ENCODE data around the gene CHRDL2.

DNA sequence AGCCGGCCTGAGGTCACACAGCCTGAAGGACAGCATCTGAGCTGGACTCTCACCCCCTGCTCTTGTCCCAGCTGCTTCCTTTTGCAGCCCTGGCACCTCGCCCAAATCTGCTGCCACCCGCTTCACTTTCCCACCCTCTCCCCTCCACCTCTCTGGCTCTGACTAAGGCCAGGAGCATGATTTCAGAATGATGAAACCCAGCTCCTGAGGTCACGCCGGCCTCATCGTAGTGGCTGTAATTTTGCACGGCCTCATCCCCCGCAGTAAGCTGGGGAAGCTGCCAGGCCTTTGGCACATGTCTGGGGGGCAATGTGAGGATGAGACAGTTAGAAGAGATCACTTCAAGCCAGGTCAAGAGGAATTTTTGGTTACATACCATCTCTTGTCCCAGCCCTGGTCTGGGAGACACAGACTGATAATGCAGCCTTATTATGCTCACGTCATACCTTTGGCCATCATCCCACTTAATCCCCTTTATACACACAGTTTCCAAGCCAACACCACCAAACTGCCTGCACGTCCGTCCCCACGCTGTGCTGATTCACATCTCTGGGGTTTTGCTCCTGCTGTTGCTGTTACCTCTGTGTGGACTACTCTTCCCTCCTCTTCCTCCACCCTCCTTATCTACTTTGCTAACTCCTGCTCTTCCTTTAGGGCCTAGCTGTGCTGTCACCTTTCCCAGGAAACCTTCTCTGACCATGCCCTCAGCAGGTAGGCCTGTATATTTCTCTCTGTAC is 58.1 kb downstream of the CHRDL2 start:
- TF ChIP-seq, protein P1, sequence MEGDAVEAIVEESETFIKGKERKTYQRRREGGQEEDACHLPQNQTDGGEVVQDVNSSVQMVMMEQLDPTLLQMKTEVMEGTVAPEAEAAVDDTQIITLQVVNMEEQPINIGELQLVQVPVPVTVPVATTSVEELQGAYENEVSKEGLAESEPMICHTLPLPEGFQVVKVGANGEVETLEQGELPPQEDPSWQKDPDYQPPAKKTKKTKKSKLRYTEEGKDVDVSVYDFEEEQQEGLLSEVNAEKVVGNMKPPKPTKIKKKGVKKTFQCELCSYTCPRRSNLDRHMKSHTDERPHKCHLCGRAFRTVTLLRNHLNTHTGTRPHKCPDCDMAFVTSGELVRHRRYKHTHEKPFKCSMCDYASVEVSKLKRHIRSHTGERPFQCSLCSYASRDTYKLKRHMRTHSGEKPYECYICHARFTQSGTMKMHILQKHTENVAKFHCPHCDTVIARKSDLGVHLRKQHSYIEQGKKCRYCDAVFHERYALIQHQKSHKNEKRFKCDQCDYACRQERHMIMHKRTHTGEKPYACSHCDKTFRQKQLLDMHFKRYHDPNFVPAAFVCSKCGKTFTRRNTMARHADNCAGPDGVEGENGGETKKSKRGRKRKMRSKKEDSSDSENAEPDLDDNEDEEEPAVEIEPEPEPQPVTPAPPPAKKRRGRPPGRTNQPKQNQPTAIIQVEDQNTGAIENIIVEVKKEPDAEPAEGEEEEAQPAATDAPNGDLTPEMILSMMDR (IDR thresholded peaks at IDR 0.05), result no peak
- TF ChIP-seq POLR2AphosphoS5 (IDR thresholded peaks at IDR 0.05) (peak; percentile 32 to 54 (median 53)), EP300 (IDR thresholded peaks at IDR 0.05) (no peak), POLR2A (IDR thresholded peaks at IDR 0.05) (no peak)
